ENCODE data around the gene FAIM2. TPM values are rescaled to one million over a fixed set of nuclear protein-coding genes. Genes with fewer than 3 reads are reported as not detected.

FAIM2 gene
- total RNA-seq, 1 donor from 2014 or later: not detected

DNA sequence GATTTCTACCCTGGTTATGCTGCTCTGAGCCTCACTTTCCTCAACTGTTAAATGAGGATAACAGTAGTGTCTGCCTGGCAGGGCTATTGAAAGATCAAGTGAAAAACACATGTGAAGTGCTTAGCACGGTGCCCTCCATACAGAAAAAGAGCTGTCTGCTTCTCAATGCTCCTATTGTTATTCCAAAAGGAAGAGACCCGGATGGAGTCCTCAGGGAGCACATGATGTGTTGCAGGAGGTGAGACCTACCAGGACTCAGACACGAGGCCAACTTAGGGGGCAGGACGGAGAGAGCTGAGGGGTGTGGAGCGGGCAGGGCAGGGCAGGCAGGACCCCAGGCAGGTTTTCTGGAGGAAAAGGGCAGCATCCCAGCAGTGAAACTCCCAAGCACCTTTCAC lies 8.9 kb downstream of the FAIM2 start:
- no peak for DNase-seq (ENCODE audit: low read depth)

DNA sequence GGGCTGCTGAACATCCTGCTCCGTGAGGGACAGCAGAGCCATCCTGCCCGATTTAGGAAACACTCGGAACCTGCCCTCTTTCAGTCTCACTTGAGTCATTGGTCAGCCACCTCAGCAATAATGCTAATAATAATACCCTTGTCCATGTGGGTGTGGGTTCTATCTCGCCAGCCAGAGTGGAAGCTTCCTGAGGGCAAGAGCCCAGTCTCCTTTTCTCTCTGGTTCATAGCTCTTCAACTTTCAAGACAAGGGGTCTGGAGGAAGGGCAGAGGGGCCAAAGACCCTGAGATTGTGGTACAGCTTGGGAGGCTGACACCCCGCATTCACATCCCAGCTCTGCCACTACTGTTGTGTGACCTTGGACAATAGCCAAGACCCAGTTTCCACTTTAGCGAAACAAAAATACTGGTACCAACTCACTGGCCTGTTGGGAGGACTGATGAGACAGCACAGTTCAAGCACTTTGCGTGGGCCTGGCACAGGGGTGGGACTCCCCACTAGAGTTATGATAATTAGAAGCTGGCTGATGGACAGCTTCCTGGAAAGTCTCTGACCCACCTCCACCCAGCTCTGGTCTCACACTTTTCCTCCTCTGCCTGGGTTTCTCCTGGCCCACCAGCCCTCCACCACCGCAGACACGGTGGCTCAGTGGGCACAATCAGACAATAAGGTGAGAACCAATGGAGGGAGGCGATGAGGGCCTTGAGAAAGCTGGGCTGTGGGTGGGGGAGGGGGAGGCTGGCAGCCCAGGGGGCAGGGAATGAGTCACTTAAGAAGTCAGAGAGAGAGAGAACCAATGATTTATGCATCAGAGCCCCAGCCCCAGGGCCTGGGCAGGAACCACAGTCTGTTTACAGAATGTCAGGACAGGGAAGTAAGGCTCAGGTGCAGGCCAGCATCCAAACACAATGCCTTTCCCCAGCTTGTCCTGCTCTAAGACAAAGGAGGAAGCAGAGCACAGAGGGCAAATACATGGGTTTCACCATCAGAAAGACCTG lies 9.6 kb downstream of the FAIM2 start:
- DNase-seq (ENCODE audit: low read depth): peak; percentile 93

DNA sequence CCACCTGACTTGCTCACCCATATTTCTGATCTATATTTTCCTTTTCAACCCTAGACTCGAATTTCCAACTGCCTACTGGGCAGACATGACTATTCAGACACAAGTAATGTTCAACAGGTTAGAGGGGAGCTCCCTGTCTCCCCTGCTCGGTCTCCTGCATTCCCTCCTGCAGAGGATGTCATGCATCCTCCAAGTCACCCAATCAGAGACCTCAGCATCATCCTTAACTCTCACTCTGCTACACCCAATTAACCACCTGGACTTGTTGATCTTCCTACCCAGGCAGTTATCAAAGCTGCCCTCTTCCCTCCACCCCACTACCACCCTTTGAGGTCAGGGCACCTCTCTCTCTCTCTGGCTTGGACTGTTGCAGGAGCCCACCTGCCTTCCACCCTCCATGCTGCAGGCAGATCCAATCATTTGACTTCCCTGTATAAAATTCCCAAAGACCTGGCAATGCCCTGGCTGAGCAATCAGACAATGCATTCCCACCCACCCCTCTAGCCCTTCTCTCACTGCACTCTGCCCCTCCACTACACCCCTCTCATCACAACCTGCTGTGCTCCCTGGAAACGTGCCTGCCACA lies 10.9 kb downstream of the FAIM2 start:
- DNase-seq (ENCODE audit: low read depth): no peak

DNA sequence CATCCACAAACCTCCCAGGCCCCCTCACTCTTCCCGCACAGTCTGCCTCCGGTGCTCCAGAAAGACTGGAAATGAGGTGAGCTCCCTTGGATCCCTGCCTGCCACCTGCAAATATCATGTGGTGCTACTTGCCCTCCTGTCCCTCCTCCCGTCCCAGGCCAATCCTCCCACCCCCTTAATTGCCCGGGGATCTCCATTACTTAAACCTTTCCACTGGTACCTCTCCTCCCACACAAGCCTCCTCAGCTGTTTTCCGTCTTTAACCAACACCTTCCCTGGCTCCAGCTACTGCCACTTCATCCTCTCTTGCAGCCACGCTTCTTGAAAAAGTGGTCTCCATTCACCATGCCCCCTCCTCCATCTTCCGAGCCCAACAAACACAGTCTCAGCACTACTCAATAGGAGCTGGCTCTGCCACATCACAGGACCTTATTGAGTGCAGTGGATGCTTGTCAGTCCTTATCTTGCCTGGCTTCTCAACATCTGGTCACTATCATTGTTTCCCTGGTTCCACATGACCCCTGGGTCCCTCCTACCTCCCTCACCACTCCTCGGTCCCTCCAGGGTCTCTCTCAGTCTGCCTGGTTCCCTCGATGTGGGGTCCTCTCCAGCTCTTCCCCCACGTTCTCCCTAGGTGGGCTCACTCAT lies 11.5 kb downstream of the FAIM2 start:
- DNase-seq (ENCODE audit: low read depth): no peak

DNA sequence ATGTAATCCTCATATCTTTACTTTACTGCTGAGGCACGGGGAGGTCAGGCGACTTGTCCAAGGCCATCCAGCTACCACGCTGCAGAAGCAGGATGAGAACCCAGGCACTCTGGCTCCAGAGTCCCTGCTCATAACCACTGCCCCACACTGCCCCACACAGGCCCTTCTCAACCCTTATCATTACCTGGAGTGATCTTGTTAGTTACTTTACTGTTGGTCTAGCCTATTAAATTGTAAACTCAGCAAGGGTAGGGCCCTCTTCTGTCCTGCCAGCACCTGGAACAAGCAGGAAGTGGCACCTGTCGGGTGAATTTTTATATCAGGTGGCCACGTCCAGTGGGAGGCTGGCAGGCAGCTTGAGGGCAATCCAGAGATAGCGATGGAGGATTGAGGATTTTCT lies 12.2 kb downstream of the FAIM2 start:
- DNase-seq (ENCODE audit: low read depth): no peak

DNA sequence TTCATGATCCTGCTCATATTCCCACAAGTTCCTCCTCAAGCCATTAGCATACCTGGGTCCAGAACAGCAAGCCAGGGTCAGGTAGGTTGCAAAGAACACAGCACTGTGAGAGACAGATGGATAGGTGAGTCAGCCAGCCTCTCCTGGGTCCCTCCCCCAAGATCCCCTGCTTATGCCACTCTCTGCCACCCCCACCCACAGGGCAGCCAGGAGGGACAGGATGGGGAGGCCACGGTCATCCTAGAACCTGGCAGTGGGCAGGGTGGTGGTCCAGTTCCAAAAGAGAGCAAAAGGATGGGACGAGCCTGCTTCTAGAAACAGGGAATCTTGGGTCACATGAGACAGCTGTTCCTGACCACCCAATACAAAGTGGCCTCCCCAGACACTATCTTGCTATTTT lies 12.7 kb downstream of the FAIM2 start:
- DNase-seq (ENCODE audit: low read depth): no peak

DNA sequence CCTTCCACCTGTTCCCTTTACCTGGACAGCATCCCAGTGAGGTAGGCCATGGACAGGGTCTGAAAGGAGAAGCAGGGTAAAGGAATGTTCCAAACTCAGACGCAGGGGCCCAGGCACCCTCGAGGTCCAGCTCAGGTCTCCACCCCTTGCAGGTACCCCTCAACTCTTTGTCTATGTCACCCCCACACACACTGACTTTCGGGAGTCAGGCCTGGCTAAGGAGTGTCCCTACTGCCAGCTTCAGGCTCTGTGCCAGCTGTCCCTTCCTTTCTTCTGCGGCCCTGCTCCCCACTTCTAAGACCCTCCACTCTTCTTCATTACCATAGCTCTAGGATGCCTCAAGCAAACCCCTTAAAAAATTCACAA lies 13.6 kb downstream of the FAIM2 start:
- no peak for DNase-seq (ENCODE audit: low read depth)

DNA sequence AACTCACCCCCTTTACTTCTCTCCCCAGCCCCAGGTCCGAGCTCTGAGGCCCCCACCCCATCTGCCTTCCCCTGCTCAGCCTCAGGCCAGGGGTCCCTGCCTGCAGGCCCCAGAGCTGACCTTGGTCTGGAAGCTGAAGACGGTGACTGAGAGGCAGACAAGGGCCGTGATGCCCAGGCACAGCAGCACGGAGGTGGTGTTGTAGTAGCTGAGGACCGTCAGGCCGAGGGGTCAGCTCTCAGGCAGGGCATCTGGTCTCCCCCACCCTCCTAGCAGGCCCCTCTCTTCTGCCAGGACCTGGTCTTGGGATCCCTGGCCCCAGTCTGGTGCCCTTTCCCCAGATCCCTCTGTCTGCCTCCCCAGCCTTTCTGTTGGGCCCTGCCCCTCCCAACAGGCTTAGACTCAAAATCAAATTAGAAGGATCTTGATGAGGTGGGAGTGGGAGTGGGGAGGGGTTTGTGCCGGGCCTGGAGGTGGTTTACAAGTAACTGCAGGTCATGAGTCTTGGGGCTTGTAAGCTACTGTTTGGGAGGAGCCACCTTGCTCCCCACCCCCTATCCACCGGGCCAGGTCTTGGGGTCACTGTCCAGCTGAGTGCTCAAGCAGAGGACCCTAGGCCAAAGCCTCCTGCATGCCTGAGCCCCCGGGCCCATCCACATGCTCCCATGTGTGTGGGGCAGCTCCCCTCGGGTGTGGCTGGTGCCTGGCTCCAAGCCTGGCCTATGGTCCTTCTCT lies 14.2 kb downstream of the FAIM2 start:
- no peak for DNase-seq (ENCODE audit: low read depth)

DNA sequence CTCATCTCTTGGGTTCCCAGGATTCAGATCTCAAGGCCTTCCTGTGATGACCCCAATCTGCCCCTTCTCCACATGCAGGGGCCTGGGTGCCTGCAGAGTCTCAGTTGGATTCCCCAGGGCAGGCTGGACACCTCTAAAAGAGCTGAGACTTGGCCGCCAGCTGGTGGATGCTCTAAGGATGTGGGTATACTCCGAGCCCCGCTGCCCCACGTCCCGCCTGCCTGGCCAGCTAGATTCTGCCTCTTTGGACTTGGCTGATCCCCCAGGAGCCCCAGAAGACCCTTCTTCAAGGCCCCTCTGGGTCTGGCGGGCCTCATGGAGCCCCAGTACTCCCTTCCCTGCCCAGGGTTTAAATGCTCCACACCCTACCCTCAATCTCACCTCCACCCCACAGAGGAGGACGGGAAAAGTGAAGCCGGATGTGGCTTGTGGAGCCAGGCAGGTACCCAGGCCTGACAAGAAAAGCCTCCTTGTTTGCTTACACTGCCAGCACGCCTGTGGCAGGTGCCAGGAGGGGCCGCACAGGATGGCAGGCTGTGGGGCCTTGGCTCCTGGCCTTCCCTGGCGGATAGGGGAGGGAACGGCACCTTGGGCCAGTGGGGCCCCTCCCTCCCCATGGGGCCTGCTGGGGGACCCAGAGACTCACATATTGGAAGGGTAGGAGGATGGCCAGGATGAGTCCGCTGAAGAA lies 15.1 kb downstream of the FAIM2 start:
- DNase-seq (ENCODE audit: low read depth): no peak

DNA sequence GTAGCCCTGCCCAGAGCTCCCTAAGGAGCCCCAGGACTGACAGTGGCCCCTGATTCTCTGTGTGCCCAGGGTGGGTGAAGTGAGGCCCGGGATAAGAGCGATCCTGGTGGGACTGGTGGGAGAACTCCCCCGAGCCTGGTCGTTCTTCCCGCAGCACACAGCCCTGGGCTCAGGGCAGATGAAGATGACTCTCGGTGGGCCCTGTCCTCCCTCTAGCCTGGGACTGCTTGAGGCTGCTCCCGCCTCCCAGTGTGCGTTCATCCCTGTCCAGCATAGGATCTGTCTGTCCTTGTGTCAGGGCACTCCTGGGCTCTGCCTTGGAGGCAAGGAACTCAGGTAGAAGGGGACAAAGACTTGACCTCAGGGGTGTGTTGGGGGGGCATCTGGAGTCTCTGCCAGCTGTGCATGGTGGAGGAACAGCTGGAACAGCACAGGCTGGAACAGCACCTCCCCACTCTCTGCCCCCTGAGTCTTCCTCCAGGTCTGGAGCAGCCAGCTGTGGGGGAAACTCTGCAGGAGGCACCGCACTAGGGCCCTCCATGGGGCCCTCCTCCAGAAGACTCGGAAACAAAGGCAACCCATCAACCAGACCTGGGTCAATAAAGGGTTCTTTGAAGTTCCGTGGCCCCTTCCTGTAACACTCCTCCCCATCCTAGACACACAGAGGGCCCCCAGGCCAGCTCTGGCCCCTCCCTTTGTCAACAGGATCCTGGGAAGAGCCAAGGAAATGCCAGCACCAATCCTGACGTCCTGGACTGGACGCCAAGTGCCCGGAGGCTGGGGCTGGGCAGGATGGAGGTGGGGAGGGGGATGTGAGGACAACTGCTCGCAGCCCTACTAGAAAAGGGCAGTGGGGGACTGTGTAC lies 15.9 kb downstream of the FAIM2 start:
- no peak for DNase-seq (ENCODE audit: low read depth)

DNA sequence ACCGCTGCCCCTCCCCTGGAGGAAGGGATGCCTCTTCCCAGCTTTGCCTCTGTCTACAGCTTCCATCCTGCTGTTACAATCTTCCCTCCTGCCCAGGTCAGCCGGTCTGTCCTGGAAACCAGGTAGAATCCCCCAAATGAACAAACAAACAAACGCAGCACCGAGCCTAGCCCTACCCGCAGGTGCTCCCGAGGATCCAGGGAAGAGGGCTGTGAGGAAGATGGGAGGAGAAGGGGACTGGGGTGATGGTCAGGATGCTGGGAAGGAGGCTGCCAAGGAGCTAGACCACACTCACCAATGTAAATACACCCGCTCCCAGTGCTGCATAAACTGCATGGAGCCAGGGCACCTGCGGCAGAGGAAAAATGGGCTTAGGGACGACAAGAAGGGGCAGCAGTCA lies 16.6 kb downstream of the FAIM2 start:
- DNase-seq (ENCODE audit: low read depth): no peak

DNA sequence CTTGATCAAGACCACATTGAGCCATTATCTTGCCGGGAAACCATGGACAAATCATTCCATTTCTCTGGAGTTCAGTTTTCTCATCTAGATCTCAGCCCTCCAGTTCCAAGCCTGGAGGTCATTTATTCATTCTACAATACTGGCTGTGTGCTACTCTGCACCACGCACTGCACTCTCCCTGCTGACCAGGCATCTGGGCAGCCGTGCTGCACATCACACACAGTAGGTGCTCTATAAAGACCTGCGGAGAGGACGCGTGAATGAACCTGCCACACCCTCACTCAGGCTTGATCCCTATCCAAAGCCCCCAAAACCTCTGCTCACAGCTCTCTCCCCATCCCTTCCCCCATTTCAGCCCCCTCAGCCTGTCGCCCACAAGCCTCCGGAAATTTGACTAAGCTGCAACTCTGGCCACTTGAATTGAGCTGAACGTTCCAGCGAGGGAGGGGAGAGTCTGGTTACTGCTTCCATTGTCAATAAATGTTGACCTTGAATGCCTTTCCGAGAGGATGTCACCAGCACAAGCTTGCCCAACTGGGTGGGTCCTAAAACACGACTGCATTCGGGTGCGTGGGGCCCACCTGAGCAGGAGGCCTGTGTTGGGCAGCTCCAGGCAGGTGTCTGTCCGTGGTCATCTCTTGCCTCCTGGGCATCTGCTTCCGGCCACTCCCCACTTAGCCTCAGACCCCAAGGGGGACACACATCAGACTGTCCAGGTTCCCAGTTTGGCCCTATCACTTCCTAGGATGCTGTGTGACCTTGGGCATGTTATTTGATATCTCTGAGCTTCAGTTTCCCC lies 17.8 kb downstream of the FAIM2 start:
- DNase-seq (ENCODE audit: low read depth): no peak

DNA sequence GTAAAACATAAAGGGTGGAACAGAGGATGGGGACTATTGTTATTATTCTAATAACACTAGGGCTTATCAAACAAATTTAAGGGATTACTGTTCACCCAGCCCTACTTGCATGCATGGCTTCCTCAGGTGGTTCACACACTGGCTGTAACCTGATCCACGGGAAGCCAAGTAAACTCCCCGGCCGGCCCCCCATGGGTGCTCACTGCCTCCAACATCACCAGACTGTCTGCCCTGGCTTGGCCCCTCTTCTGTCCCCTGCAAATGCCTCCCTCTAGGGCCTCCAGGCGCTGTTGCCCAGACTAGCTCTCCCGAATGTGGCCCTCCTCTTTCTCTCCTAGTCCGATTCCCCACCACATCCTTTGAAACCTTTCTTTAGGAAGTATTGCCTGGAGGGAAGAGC lies 18.6 kb downstream of the FAIM2 start:
- no peak for DNase-seq (ENCODE audit: low read depth)

DNA sequence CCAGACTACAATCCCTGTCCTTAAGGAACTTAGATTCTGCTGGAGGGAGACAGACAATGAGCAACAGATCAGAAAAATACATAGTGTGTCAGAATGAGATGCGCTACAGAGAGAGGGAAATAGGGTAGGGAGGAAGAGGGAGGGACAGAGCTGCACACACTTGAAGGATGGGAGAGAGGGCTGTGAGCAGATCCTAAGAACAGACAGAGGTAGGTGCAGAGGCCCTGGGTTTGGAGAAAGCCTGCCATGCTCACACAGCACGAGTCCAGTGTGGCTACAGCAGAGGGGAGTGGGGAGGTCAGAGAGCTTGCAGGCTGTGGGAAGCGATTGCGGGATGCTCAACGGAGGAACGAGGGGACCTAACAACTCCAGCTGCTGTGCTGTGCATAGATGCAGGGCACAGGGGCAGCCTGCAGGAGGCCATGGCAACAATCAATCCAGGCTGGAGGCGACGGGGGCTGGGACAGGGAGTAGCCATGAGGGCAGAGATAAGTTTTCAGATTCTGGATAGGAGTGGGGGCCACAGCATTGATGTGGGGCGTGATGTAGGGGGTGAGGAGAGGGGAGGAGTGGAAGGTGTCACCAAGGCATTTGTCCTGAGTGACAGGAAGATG lies 20.7 kb downstream of the FAIM2 start:
- DNase-seq (ENCODE audit: low read depth): no peak

DNA sequence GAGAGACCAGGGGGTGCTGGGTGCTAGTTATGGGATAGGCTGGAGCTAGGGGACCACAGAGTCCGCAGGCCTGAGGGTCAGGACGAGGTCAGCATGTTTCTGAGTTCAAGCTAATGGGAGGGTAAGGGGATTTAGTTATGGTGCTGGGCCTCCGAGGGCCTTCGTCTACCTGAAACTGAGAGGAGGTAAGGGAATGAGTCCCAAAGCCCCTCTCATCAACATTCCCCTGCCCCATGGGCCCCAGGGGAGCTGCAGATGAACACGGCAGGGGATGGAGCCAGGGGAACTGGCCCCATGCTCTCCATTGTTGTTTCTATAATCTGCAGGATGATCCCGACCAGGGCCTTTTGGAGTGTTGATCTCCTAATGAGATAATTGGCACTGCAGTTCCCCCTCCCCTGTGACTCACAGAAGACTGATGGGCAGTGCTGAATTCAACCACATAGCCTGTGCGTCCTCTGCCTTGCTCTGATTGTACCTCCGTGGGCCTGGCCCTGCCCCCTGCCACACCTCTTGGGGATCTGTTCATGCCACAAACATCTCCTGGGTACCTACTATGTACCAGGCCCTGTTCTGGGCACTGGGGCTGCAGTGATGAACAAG lies 21.4 kb downstream of the FAIM2 start:
- DNase-seq (ENCODE audit: low read depth): no peak

DNA sequence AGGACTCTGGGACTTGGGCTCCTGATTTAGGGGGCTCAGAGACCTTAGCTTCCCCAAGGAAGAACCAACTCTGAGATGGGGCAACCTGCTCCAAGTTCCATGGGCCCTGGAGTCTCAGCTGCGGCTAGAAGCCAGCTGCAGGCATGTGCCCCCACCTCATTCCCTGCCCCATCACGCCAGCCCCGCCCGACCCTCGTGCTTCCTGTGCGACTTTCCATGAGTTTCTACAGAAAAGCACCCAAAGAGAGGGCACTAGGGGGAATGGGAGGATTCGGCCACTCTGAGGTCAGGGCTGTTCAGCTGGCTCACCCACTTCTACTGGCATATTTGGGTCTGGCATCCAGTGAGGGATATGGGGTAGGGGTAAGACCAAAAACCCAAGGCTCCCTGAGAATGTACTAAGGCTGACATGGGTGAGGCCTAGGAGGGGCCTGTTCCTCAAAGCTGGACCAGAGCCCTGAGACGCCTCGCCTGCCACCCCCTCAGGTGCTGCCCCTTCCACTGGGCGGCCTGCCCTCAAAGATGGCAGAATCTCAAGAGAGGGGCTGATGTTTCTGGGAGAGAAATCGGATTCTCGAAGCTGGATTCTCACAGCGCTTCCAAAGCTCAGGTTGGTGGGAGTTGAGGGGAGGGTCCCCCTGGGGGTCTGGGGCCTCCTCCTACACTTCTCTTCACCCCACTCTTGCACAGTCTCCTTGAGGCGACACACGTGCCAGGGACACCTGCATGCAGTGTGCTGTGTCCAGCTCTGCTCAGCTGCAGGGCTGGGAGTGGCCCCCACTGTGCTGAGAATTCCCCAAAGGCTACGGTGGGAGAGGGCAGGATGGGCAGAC lies 22.1 kb downstream of the FAIM2 start:
- no peak for DNase-seq (ENCODE audit: low read depth)

DNA sequence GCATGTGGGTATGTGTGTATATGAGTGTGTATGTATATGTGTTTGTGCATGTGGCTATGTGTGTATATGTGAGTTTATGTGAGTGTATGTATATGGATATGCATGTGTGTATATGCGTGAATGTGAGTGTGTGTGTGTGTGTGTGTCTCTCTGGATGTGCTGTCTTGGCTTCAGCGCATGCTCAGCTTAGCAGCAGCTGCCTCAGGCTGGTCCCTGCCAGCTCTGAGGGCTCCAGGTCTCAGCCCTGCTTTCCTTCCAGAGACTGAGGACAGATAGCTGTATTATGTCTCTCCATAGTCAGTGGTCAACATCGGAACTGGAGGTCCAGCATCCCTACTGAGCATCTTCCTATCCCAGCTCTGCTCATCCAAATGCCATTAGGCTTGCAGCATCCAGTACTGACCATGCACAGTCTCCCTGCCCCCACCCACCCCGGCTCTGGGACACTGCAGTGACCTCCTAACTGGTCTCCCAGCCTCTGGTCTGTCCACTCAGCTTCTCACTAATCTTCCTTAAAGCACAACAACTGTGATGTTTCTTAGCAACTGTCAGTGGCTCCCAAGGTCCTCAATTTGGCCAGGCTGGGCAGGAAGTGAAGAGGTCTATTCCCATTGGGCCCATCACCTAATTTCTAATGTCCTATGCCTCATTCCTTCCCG lies 22.8 kb downstream of the FAIM2 start:
- DNase-seq (ENCODE audit: low read depth): no peak
